ENCODE results near the gene STK40.
A peak's percentile ranks its signal among the peaks of the same experiment; 100 is the strongest.

The STK40 gene

DNA sequence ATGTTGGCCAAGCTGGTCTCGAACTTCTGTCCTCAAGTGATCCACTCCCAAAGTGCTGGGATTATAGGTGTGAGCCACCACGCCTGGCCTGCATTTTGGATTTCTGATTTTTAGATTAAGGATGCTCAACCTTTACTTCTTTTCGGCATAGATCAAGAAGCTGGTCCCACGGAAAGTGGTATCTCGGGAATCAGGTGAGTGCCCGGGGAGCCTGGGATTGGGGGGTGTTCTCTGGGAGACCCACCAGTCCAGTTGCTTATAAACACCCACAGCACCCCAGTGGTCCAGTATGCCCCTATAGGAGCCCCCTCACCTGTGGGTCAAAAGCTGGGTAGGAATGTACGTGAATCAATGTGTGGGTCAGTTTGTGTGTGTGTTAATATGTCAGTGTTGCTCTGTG, 76.3 kb downstream of the STK40 start:
- no peak for DNase-seq (ENCODE audit: low read depth)

- DNase-seq (ENCODE audit: low read depth), result no peak
Measured at GRCh38 chr1:36307601-36308330, 78.0 kb downstream of the STK40 start.

GRCh38 chr1:36306902-36307456, 78.7 kb downstream of the STK40 start:
- peak; percentile 88 for DNase-seq (ENCODE audit: low read depth)

DNA sequence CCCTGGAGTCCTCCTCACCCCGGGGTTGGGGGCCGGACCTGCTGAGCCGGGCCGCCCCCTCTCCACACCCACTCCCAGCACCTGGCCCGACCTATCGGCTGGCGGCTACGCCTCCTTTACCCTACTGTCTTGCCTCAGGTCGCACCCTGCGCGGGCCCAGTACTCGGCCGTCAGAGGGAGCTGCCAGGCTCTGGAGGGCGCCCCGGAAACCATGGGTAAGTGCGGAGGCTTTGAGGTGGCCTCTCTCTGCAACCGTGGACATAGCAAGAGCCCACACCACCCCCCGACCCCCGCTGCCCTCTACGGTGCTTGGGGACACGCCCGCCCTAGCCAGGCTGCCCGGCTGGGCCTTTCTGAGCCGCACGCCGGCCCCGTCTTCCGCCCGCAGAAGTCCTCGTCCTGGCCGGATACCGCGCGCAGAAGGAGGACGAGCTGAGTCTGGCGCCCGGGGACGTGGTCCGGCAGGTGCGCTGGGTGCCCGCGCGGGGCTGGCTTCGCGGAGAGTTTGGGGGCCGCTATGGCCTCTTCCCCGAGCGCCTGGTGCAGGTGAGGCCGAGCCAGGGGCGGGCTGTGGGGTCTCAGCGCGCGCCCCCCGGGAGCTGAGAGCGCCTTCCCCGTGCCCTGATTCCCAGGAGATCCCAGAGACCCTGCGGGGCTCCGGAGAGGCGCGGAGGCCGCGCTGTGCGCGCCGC, 79.4 kb downstream of the STK40 start, which contains the start of gene SH3D21:
Gene SH3D21 (plus strand): TSS at position 159 of the 692 bp plus-strand sequence. CDS start 53 bp downstream, at position 212.
- no peak for DNase-seq (ENCODE audit: low read depth)

- DNase-seq (ENCODE audit: low read depth), result no peak
Measured at GRCh38 chr1:36305915-36306209, 79.9 kb downstream of the STK40 start.

DNA sequence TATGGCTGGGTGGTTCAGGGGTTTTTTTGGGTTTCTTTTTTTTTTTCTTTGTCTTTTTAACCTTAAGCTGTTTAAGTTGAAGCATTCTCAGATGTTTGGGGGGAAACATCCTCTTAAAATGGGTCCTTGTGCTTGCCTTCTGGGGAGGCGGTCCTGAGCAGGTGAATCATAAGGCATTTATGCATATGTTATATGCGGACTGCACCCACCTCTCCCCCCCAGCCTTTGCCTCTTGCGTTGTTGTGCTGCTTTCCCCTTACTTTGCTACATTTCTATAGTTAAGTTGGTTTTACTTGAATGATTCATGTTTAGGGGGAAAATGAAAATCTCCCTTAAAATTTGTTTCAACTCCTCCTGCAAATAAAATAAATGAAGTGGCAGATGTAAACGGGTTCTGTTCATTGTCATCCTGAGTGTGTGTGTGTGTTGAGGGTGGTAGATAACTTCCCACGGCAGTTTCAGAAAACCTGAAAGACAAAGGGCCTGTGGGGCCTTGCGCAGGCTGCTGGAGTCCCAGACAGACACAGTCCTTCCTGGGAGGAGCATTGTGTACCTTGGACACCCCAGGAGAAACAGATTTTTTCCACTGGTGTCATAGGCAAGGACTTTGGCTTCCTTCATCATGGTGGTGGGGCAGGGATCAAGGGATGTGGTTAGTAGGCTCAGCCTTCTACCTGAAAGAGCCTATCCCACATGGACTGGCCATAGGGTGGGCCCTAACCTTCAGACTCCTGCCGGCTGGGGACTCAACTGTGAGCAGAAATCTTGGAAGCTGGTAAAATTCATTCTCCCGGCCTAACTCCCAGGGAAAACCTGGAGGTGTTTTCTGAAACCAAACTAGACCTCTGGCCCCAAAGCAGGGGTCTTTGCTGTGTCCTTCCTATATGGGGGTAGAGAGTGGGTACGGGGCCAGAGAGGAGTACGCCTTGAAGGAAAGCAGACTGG, 80.5 kb downstream of the STK40 start:
- no peak for DNase-seq (ENCODE audit: low read depth)

DNA sequence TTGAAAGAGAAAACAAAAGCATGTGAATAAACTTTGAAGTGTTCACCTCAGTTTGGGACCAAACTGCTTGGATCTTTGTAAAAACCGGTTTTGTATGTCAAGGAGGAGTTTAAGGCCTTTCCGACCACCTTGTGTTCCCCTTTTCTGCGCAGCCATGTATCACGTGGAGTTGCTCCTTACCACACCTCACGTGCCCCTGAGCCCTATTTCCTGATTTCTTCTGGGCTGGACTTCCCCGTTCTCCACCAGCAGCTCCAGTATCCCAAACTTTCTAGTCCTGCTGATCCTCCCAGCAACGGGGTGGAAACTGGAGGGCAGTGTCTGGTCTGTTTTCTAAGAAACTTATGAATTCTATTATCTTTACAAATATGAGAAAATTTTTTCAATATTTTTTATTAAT, 81.2 kb downstream of the STK40 start:
- no peak for DNase-seq (ENCODE audit: low read depth)

DNA sequence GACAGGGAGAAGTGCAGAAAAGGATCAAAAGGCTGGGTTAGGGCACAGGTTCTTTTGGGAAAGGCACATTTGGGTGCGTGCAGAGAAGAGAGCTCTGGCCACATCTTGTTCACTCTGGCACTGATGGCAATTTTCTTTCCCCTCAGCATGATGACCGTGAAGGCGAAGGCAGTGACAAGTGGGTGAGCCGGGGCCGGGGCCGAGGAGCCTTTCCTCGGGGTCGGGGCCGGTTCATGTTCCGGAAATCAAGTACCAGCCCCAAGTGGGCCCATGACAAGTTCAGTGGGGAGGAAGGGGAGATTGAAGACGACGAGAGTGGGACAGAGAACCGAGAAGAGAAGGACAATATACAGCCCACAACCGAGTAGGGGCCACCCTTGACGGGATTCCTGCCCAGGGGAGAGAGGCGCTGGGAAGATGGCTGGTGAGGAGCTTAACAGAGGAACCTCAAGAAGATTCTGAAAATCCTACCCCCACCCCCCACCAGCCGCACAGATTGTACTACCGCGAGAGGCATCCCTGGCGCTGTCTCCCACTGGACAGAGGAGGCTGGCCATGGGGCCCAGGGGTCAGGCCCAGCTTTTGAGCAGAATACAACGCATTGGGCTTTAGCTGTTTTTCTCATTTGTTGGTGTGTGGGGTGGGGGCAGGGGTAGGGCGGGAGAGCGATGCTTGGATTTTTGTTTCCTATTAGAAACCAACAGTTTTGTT, 81.9 kb downstream of the STK40 start:
- no peak for DNase-seq (ENCODE audit: low read depth)

- DNase-seq (ENCODE audit: low read depth), result no peak
Measured at GRCh38 chr1:36303244-36303643, 82.5 kb downstream of the STK40 start.

- no peak for DNase-seq (ENCODE audit: low read depth)
Measured at GRCh38 chr1:36301220-36301619, 84.5 kb downstream of the STK40 start.

DNA sequence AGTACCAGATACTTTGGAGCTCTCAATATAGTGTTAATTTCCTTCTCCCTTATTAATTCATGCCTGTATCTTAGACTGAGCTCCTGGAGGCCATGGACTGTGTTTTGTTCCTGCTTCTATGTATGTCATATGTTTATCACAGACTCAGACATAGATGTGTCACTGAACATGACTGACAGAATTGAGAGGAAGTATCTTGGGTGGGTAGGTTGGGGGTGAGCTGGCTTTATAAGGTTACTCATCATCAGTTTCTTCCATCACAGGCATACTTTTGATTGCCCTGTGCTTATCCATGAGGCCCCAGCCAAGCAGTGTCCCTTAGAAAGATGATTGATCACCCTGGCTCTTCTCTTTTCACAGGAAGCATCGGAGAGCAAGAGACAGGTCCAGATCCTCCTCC, 85.2 kb downstream of the STK40 start:
- no peak for DNase-seq (ENCODE audit: low read depth)

- DNase-seq (ENCODE audit: low read depth), result no peak
Measured at GRCh38 chr1:36298640-36299039, 87.1 kb downstream of the STK40 start.

- no peak for DNase-seq (ENCODE audit: low read depth)
Measured at GRCh38 chr1:36297062-36297461, 88.7 kb downstream of the STK40 start.

- no peak for DNase-seq (ENCODE audit: low read depth)
Measured at GRCh38 chr1:36295390-36295789, 90.3 kb downstream of the STK40 start.
